Stimulated activated CD4-positive, alpha-beta T cell treated with anti-CD3 and anti-CD28 coated beads, TNF-alpha, amount 100 ng/mL, for 4 hours (primary cell): ENCODE measurements around the gene SPIN2A.
A peak's percentile ranks its signal among the peaks of the same experiment; 100 is the strongest.
"Not testable (repeated sequence)": the region's sequence is repeated elsewhere in the genome, so short reads cannot be mapped to it uniquely, and the experiment has no call there.

Experiments
- DNase-seq, 3 experiments: peaks; one replicate each; pipeline ENCODE4 v3.0.0-alpha.2; 2020; ENCODE audit warnings: low read depth in 3 of 3

Gene SPIN2A

GRCh38 chrX:57137073-57137472 lies at the start of gene SPIN2A:
TSS of gene SPIN2A (minus strand) at chrX:57137397. CDS start at chrX:57136597, 800 bp downstream.
- not testable (repeated sequence) for DNase-seq

GRCh38 chrX:57178605-57179004 lies 41.4 kb upstream of the SPIN2A start:
- DNase-seq: no peak

- DNase-seq: no peak
These were observed 39.9 kb upstream of the SPIN2A start for GRCh38 chrX:57177070-57177469.

GRCh38 chrX:57172544-57172943 lies 35.3 kb upstream of the SPIN2A start:
- no peak for DNase-seq

- no peak for DNase-seq
These were observed 19.3 kb upstream of the SPIN2A start for GRCh38 chrX:57156397-57157049.

GRCh38 chrX:57155171-57155570 lies 18.0 kb upstream of the SPIN2A start:
- DNase-seq: no peak

- not testable (repeated sequence) for DNase-seq
These were observed 15.0 kb upstream of the SPIN2A start for GRCh38 chrX:57152222-57152621.

DNA sequence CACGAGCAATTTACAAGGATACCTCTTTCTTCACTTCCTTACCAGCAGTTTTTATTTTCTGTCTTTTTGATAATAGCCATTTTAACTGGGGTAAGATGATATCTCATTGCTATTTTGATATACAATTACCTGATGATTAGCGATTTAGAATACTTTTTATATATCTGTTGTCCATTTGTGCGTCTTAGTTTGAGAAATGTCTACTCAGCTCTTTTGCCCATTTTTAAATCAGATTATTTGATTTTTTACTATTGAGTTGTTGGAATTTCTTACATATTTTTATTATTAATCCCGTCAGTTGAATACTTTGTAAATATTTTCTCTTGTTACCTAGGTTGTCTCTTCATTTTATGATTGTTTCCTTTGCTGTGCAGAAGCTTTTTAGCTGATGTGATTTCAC lies 1.5 kb upstream of the SPIN2A start:
- no peak for DNase-seq

DNA sequence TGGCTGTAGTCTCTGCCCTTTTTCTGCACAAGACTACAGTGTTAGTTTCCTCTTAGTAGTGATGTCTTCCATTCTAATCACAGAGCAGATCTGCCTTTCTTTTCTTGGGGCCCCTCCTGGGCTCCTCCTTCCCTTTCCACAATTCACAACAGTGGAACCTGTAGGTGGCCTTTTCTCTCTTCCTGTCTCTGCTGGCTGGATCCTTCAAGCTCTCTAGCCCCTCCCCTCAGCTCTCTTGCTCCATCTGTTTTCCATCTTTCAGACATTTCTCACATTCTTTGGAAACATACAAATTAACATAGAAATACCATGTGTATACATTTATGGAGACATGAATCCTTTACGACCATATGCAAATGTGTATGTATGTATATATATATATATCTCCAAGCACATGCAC lies 304 bp upstream of the SPIN2A start:
- no peak for DNase-seq

DNA sequence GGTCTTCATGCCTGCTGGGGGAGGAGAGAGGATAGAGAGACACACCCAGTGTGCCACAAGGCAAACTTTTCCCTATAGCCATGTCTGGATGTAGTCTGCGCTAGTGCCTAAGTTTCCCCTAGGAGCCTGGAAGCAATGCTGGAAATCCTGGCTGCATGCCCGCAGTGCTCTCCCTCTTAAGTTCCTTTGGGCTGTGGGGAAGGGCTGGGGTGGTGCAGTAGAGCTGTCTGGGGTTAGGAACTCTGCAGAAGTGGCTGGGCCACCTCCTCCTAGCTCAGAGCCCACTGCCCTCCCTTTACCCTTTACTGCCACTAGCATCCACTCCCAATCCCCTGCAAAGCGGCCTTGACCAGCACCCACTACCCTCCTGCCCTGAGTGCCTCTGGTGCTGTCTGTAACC lies 608 bp downstream of the SPIN2A start:
- DNase-seq: not testable (repeated sequence)

GRCh38 chrX:57135287-57135686 lies 1.9 kb downstream of the SPIN2A start:
- DNase-seq: no peak

- no peak for DNase-seq
These were observed 2.5 kb downstream of the SPIN2A start for GRCh38 chrX:57134702-57135101.

DNA sequence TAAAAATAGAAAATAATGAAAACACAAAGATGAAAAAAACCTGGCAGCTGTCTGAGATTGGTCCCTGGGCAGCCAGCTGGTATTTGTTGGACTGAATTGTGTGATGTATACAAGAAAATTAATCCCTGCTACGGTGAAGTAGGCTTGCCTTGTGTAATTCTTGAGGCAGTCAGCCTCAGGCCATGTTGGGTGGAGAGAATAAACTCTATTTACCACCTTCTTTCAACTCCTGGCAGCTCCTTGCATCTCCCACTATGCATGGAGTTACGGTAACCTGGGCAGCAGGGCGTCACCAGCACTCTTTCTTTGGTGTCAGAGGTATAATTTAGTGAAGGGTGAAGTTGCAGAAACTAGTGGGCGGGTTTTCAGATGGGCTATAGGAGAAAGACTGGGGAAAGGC lies 3.5 kb downstream of the SPIN2A start:
- DNase-seq: no peak

GRCh38 chrX:57133284-57133683 lies 3.9 kb downstream of the SPIN2A start:
- DNase-seq: not testable (repeated sequence)

- DNase-seq: no peak
These were observed 5.2 kb downstream of the SPIN2A start for GRCh38 chrX:57132046-57132445.

GRCh38 chrX:57121816-57122215 lies 15.4 kb downstream of the SPIN2A start:
- DNase-seq: no peak

GRCh38 chrX:57121162-57121755 lies 15.9 kb downstream of the SPIN2A start, which contains the start of gene SPIN2B:
TSS of gene SPIN2B (minus strand) at chrX:57121548.
- DNase-seq: peak; percentile 42 to 56 (median 56)

GRCh38 chrX:57120619-57121161 lies 16.5 kb downstream of the SPIN2A start:
- DNase-seq: not testable (repeated sequence)

DNA sequence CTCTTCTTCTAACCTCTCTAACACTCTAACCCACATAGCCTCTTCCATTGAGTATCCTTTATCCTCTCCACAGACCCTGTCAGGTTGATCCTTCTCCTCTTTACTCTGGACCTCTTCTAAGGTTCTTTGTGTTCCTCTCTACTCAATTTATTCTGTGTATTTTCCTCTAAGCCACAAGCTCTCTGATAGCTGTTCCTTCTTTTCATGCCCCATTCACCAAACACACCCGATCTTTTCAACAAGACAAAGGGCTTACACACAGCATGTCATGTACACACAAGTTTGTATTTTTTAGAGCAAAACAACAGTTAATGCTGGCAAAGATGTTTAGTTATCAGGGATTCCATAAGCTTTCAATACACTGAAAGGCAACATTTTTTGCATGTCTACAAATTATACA lies 17.8 kb downstream of the SPIN2A start:
- DNase-seq: no peak

GRCh38 chrX:57117566-57117965 lies 19.6 kb downstream of the SPIN2A start:
- DNase-seq: not testable (repeated sequence)

DNA sequence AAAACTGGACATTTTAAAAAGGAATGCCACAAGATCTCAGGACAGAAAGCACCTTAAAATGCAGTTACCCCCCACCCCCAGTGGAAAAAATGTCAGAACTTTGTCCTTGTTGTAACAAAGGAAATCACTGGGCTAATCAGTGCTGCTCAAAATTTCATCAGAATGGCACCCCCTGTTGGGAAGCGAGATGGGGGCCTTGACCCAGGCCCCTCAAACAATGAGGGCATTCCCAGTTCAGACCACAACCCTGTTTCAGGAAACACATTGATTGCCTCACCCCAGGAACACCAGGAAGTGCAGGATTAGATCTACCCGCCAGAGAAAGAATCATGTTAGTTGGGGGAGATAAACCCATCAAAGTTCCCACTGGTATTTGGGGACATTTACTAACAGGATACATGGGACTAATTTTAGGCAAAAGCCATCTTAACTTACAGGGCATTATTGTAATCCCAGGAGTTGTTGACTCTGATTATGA lies 32.2 kb downstream of the SPIN2A start:
- no peak for DNase-seq

DNA sequence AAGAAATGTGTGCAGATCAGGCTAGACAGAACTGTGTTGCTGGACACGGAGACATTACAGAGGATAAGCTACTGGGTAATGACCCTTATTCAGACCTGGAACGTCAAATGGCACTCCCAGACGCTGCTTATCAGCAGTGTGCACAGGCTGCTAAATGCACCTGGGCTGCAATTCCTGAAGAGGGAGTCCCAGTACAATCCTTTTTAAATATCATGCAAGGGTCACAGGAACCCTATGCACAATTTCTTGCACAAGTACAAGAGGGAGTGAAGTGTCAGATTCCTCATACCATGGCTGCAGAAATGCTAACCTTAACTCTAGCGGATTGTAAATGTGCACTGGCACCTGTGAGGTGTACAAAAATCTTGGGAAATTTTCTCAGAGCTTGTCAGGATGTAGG lies 32.8 kb downstream of the SPIN2A start:
- no peak for DNase-seq

DNA sequence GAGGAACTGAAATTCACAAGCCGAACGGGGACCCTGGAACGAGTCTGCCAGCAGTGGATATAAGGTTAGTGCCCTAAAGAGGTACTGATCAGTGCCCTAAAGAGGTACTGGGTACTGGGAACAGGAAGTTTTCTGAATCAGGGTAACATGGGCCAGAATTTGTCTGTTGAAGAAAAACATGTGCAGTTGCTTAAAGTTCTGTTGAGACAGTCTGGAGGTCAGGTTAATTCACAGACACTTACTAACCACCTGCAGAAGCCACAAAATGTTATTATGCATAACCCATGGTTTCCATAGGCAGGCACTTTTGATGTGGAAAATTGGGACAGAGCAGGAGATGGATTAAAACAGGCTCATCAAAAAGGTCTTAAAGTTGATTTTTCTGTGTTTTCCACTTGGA lies 33.7 kb downstream of the SPIN2A start:
- DNase-seq: no peak
